Panc1 (cell line): ENCODE data around the gene LSG1. TPM values are rescaled to one million over a fixed set of nuclear protein-coding genes. Genes with fewer than 3 reads are reported as not detected.

ENCODE experiments used
- ATAC-seq: fragments of 200-7000 bp; cut with Tn5 transposase; 2 replicates; pipeline ENCODE4 v1.9.1; 2020; ENCODE audit warnings: mild to moderate bottlenecking, moderate library complexity
- BruUV-seq: library from RNA; stranded (reverse); fragments of 400-500 nt; replicated peaks from 2 replicates; lab custom pipeline; 2021; lab: Mats Ljungman, UMichigan
- CTCF ChIA-PET: fragments of 300-600 bp; sonication (Branson Sonifier 250); formaldehyde crosslinking; loops from one replicate; lab custom pipeline; 2022; ENCODE audit warnings: antibody characterized with exemption; lab: Charles Lee
- POLR2A ChIA-PET: fragments of 300-600 bp; sonication (Branson Sonifier 250); formaldehyde crosslinking; loops from one replicate; lab custom pipeline; 2022; ENCODE audit warnings: antibody characterized with exemption; lab: Charles Lee
- DNase-seq: peaks from one replicate; pipeline ENCODE4 v3.0.0-alpha.2; 2010; ENCODE audit warnings: low read depth, low spot score
- H3K27ac ChIP-seq: 2 replicates; pipeline ENCODE4 v1.5.1; 2011; ENCODE audit warnings: mild to moderate bottlenecking, low read length, inconsistent platforms
- H3K27me3 ChIP-seq: fragments of 200-500 bp; sonication (Bioruptor generic); 2 replicates; pipeline ENCODE4 v1.6.0; 2014; ENCODE audit warnings: low read length, inconsistent platforms; ENCODE audit not compliant: control insufficient read depth, insufficient read depth
- H3K36me3 ChIP-seq: fragments of 200-500 bp; sonication (Bioruptor generic); 2 replicates; pipeline ENCODE4 v1.5.1; 2014; ENCODE audit warnings: inconsistent platforms, mild to moderate bottlenecking, low read length, moderate library complexity; ENCODE audit not compliant: control insufficient read depth, insufficient read depth
- H3K4me1 ChIP-seq: 2 replicates; pipeline ENCODE4 v1.5.1; 2011; ENCODE audit warnings: inconsistent platforms, mild to moderate bottlenecking, low read length, moderate library complexity; ENCODE audit not compliant: control insufficient read depth, insufficient read depth
- H3K4me3 ChIP-seq, 2 experiments: 2 replicates each; pipeline ENCODE4 v1.5.1; 2011 to 2012; ENCODE audit warnings: low read depth in 2 of 2, low read length in 2 of 2, mild to moderate bottlenecking in 2 of 2, inconsistent platforms in 1 of 2, moderate library complexity in 1 of 2
- H3K9me3 ChIP-seq: fragments of 200-500 bp; sonication (Bioruptor generic); 2 replicates; pipeline ENCODE4 v1.5.1; 2014; ENCODE audit warnings: low read depth, mild to moderate bottlenecking, inconsistent platforms, low read length, moderate library complexity; ENCODE audit not compliant: control insufficient read depth, insufficient read depth
- CTCF ChIP-seq: fragments of 450-650 bp; IDR thresholded peaks from 2 replicates; pipeline ENCODE4 v1.5.1; 2017; ENCODE audit warnings: mild to moderate bottlenecking
- POLR2AphosphoS5 ChIP-seq: IDR thresholded peaks from 2 replicates; pipeline ENCODE4 v1.6.1; 2012; ENCODE audit warnings: mild to moderate bottlenecking, low read depth, low read length, moderate library complexity
- REST ChIP-seq, 2 experiments: IDR thresholded peaks; 2 replicates each; pipeline ENCODE4 v1.6.1; 2011 to 2012; ENCODE audit warnings: low read depth in 2 of 2, control low read depth in 1 of 2, low read length in 1 of 2, mild to moderate bottlenecking in 1 of 2, moderate library complexity in 1 of 2; ENCODE audit not compliant: insufficient read depth in 1 of 2
- SIN3A ChIP-seq: IDR thresholded peaks from 2 replicates; pipeline ENCODE4 v1.6.1; 2012; ENCODE audit warnings: low read depth, mild to moderate bottlenecking, low read length, moderate library complexity, borderline replicate concordance; ENCODE audit not compliant: insufficient read depth
- TCF7L2 ChIP-seq: IDR thresholded peaks from 2 replicates; pipeline ENCODE4 v1.6.1; 2011; ENCODE audit warnings: mild to moderate bottlenecking, low read depth, low read length, inconsistent platforms
- in situ Hi-C: cut with HindIII; loops from 2 replicates; pipeline ENCODE4 v1.10.0; 2016; ENCODE audit warnings: low sequenced_read_pairs, low pct_unique_long_range_greater_than_20kb
- intact Hi-C: fragments of 100-400 bp; cut with micrococcal nuclease; formaldehyde crosslinking; loops from one replicate; pipeline ENCODE4 v1.10.0; 2022; ENCODE audit not compliant: unreplicated experiment
- total RNA-seq: library from RNA; stranded (reverse); gene quantifications from one replicate; pipeline ENCODE4 v1.2.1, GENCODE V29; 2021; ENCODE audit not compliant: unreplicated experiment

Gene LSG1
- total RNA-seq, 1 experiment from 2014 or later: 72.9 TPM

GRCh38 chr3:194604126-194604525 is 67.9 kb downstream of the LSG1 start:
- no peak for ATAC-seq
- in situ Hi-C loops: no loop called here
- H3K27ac ChIP-seq: no peak overlapping the region
- intact Hi-C loops: no loop called here
- ChIA-PET CTCF (no interaction called here), POLR2A (no interaction called here)
- H3K4me1 ChIP-seq: no peaks in the 10 kb centered on the region
- DNase-seq: no peak
- H3K27me3 ChIP-seq: no peaks in the 10 kb centered on the region
- H3K36me3 ChIP-seq: no peaks in the 10 kb centered on the region
- no TSS peak for BruUV-seq
- no peak for TF ChIP-seq SIN3A
- no peak for TF ChIP-seq CTCF
- TF ChIP-seq TCF7L2: no peak
- no peak for TF ChIP-seq POLR2AphosphoS5
- H3K9me3 ChIP-seq: no peaks in the 10 kb centered on the region
- no peak overlapping the region for H3K4me3 ChIP-seq

- ATAC-seq (no peak), DNase-seq (no peak)
- ChIA-PET POLR2A (no interaction called here), CTCF (no interaction called here)
- BruUV-seq: no TSS peak
- TF ChIP-seq CTCF (no peak), POLR2AphosphoS5 (no peak), SIN3A (no peak), TCF7L2 (no peak), REST (IDR thresholded peaks at IDR 0.05; ENCODE audit: insufficient read depth in 1 of 2, low read depth in 2 of 2, low read length in 1 of 2) (no peak)
- Histone ChIP-seq H3K27ac (no peak overlapping the region), H3K36me3 (no peaks in the 10 kb centered on the region), H3K27me3 (no peaks in the 10 kb centered on the region), H3K4me3 (no peak overlapping the region), H3K4me1 (no peaks in the 10 kb centered on the region), H3K9me3 (no peaks in the 10 kb centered on the region)
- intact Hi-C loops (no loop called here), in situ Hi-C loops (no loop called here)
Observed at GRCh38 chr3:194602669-194603171, 69.3 kb downstream of the LSG1 start.
